GM23338 (cell line): ENCODE measurements around the gene SULT1A1. TPM values are rescaled to one million over a fixed set of nuclear protein-coding genes. Genes with fewer than 3 reads are reported as not detected.
"Not testable (repeated sequence)": the region's sequence is repeated elsewhere in the genome, so short reads cannot be mapped to it uniquely, and the experiment has no call there.

Source experiments
- ATAC-seq: fragments of 200-7000 bp; cut with Tn5 transposase; 3 replicates; pipeline ENCODE4 v1.9.1; 2020
- DNase-seq: peaks from one replicate; pipeline ENCODE4 v3.0.0-alpha.2; 2015; ENCODE audit warnings: low spot score
- H2AFZ ChIP-seq: fragments of 200-600 bp; sonication (generic); 2 replicates; pipeline ENCODE4 v1.8.0; 2016; ENCODE audit warnings: antibody characterized with exemption, mild to moderate bottlenecking, moderate library complexity
- H3F3A ChIP-seq: fragments of 200-600 bp; sonication (generic); replicated peaks from 2 replicates; pipeline ENCODE4 v1.8.0; 2017; ENCODE audit warnings: antibody characterized with exemption, mixed run types, low read depth
- H3K27ac ChIP-seq: fragments of 200-600 bp; sonication (generic); 2 replicates; pipeline ENCODE4 v1.6.1; 2016; ENCODE audit warnings: low read depth
- H3K27me3 ChIP-seq: fragments of 200-600 bp; sonication (generic); 2 replicates; pipeline ENCODE4 v1.8.0; 2016; ENCODE audit warnings: mild to moderate bottlenecking, mixed run types, moderate library complexity; ENCODE audit not compliant: insufficient read depth
- H3K36me3 ChIP-seq: fragments of 200-600 bp; sonication (generic); 2 replicates; pipeline ENCODE4 v1.8.0; 2016; ENCODE audit warnings: mild to moderate bottlenecking; ENCODE audit not compliant: insufficient read depth
- H3K4me1 ChIP-seq: fragments of 200-600 bp; sonication (generic); 2 replicates; pipeline ENCODE4 v1.8.0; 2016; ENCODE audit warnings: mild to moderate bottlenecking, moderate library complexity; ENCODE audit not compliant: insufficient read depth
- H3K4me2 ChIP-seq: fragments of 200-600 bp; sonication (generic); 2 replicates; pipeline ENCODE4 v1.7.1; 2017; ENCODE audit warnings: mixed run types
- H3K4me3 ChIP-seq: fragments of 200-600 bp; sonication (generic); 2 replicates; pipeline ENCODE4 v1.6.1; 2016; ENCODE audit warnings: mixed run types
- H3K79me2 ChIP-seq: fragments of 200-600 bp; sonication (generic); replicated peaks from 2 replicates; pipeline ENCODE4 v1.8.0; 2017; ENCODE audit warnings: mild to moderate bottlenecking; ENCODE audit not compliant: insufficient read depth
- H3K9me2 ChIP-seq: fragments of 200-600 bp; sonication (generic); 2 replicates; pipeline ENCODE4 v1.8.0; 2017; ENCODE audit not compliant: insufficient read depth
- H4K20me1 ChIP-seq: fragments of 200-600 bp; sonication (generic); replicated peaks from 2 replicates; pipeline ENCODE4 v1.8.0; 2017; ENCODE audit warnings: mild to moderate bottlenecking; ENCODE audit not compliant: insufficient read depth
- H3K27ac Mint-ChIP-seq: 2 replicates; pipeline ENCODE4 v1.8.0; 2020; ENCODE audit warnings: inconsistent platforms, mild to moderate bottlenecking, moderate library complexity, mixed read lengths
- H3K27me3 Mint-ChIP-seq: 3 replicates; pipeline ENCODE4 v1.8.0; 2022; ENCODE audit warnings: low read depth, mild to moderate bottlenecking, moderate library complexity, mixed read lengths, inconsistent platforms; ENCODE audit not compliant: insufficient read depth, poor library complexity
- H3K36me3 Mint-ChIP-seq: 3 replicates; pipeline ENCODE4 v1.8.0; 2021; ENCODE audit warnings: low read depth, mild to moderate bottlenecking, inconsistent platforms, moderate library complexity, mixed read lengths
- H3K4me1 Mint-ChIP-seq: 3 replicates; pipeline ENCODE4 v1.8.0; 2020; ENCODE audit warnings: mild to moderate bottlenecking, inconsistent platforms, mixed read lengths
- H3K4me3 Mint-ChIP-seq: 3 replicates; pipeline ENCODE4 v1.8.0; 2021; ENCODE audit warnings: moderate library complexity, mild to moderate bottlenecking, inconsistent platforms, mixed read lengths
- H3K9me3 Mint-ChIP-seq: 3 replicates; pipeline ENCODE4 v1.8.0; 2020; ENCODE audit warnings: moderate library complexity, mild to moderate bottlenecking, inconsistent platforms, mixed read lengths
- CREB1 ChIP-seq: fragments of 250-450 bp; sonication (Bioruptor Pico); IDR thresholded peaks from 2 replicates; pipeline ENCODE4 v1.5.0; 2020; ENCODE audit warnings: low read depth, mild to moderate bottlenecking, moderate library complexity
- JUNB ChIP-seq: IDR thresholded peaks from one replicate; pipeline ENCODE4 v1.6.1; 2016; ENCODE audit warnings: antibody characterized with exemption; ENCODE audit not compliant: unreplicated experiment
- POLR2AphosphoS5 ChIP-seq: IDR thresholded peaks from 2 replicates; pipeline ENCODE4 v1.6.1; 2016; ENCODE audit warnings: antibody characterized with exemption, low read depth
- polyA plus RNA-seq: library from polyadenylated mRNA; unstranded; fragments of >200 nt; fragmentation: Nextera tagmentation; extraction: Ambion mirVana; gene quantifications from 2 replicates; pipeline ENCODE4 v1.2.1, GENCODE V29; 2016
- total RNA-seq: library from RNA; depleted of rRNA; stranded (reverse); fragments of >200 nt; shearing (Covaris generic); gene quantifications from 2 replicates; pipeline ENCODE4 v1.2.3, GENCODE V29; 2014
- TF ChIP-seq, protein P1 (sequence below): IDR thresholded peaks from 2 replicates; pipeline ENCODE4 v1.6.1; 2016; ENCODE audit warnings: antibody characterized with exemption
- TF ChIP-seq, protein P2 (sequence below), 2 experiments: fragments of 200-600 bp in 1 of 2; sonication (generic) in 1 of 2; conservative IDR thresholded peaks; 2 replicates each; pipeline versions ENCODE4 v1.5.1 to v1.6.1; 2016 to 2017; ENCODE audit warnings: antibody characterized with exemption in 2 of 2, low read depth in 2 of 2, mild to moderate bottlenecking in 2 of 2, moderate library complexity in 1 of 2

SULT1A1 gene
- total and polyA plus RNA-seq, 2 experiments from 2014 or later: 1.7 to 2.4 TPM

GRCh38 chr16:28569021-28569420, 40.8 kb downstream of the SULT1A1 start:
- peaks cover 13% of the 10 kb centered on the region for H3K27me3 Mint-ChIP-seq
- Histone ChIP-seq H3K9me2 (0 out of 2 replicates have a peak, but pooled peaks cover 2% of the 10 kb centered on the region), H3K79me2 (no peaks in the 10 kb centered on the region), H3K4me2 (no peak overlapping the region), H3K27me3 (no peaks in the 10 kb centered on the region), H3F3A (no peaks in the 10 kb centered on the region), H2AFZ (no peak overlapping the region), H3K4me1 (no peaks in the 10 kb centered on the region; the same call in 1 of the 2 replicates), H3K4me3 (no peak overlapping the region), H3K27ac (no peak overlapping the region), H4K20me1 (no peaks in the 10 kb centered on the region), H3K36me3 (peaks cover 4% of the 10 kb centered on the region; the same call in 1 of the 2 replicates)
- ATAC-seq (no peak), DNase-seq (no peak)
- TF ChIP-seq, protein P1, sequence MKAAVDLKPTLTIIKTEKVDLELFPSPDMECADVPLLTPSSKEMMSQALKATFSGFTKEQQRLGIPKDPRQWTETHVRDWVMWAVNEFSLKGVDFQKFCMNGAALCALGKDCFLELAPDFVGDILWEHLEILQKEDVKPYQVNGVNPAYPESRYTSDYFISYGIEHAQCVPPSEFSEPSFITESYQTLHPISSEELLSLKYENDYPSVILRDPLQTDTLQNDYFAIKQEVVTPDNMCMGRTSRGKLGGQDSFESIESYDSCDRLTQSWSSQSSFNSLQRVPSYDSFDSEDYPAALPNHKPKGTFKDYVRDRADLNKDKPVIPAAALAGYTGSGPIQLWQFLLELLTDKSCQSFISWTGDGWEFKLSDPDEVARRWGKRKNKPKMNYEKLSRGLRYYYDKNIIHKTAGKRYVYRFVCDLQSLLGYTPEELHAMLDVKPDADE: no peak
- no peak overlapping the region for H3K27ac Mint-ChIP-seq
- peaks cover 24% of the 10 kb centered on the region for H3K9me3 Mint-ChIP-seq
- peaks cover 20% of the 10 kb centered on the region for H3K4me1 Mint-ChIP-seq
- H3K36me3 Mint-ChIP-seq: peaks cover 21% of the 10 kb centered on the region
- H3K4me3 Mint-ChIP-seq: no peak overlapping the region

GRCh38 chr16:28567292-28567691, 42.6 kb downstream of the SULT1A1 start:
- 0 out of 2 replicates have a peak, but pooled peaks cover 2% of the 10 kb centered on the region for H3K9me2 ChIP-seq
- H3K4me2 ChIP-seq: no peak overlapping the region
- H3K36me3 ChIP-seq: peaks cover 4% of the 10 kb centered on the region; the same call in 1 of the 2 replicates
- no peak overlapping the region for H3K4me3 ChIP-seq
- peaks cover 7% of the 10 kb centered on the region for H3K27me3 Mint-ChIP-seq
- no peaks in the 10 kb centered on the region for H4K20me1 ChIP-seq
- ATAC-seq (no peak), DNase-seq (no peak)
- no peak overlapping the region for H3K27ac ChIP-seq
- H3K4me1 Mint-ChIP-seq: peaks cover 3% of the 10 kb centered on the region; the same call in 2 of the 3 replicates
- no peak for TF ChIP-seq POLR2AphosphoS5
- TF ChIP-seq JUNB: no peak
- TF ChIP-seq, protein P2, sequence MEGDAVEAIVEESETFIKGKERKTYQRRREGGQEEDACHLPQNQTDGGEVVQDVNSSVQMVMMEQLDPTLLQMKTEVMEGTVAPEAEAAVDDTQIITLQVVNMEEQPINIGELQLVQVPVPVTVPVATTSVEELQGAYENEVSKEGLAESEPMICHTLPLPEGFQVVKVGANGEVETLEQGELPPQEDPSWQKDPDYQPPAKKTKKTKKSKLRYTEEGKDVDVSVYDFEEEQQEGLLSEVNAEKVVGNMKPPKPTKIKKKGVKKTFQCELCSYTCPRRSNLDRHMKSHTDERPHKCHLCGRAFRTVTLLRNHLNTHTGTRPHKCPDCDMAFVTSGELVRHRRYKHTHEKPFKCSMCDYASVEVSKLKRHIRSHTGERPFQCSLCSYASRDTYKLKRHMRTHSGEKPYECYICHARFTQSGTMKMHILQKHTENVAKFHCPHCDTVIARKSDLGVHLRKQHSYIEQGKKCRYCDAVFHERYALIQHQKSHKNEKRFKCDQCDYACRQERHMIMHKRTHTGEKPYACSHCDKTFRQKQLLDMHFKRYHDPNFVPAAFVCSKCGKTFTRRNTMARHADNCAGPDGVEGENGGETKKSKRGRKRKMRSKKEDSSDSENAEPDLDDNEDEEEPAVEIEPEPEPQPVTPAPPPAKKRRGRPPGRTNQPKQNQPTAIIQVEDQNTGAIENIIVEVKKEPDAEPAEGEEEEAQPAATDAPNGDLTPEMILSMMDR (conservative IDR thresholded peaks at IDR 0.05; ENCODE audit: low read depth in 2 of 2): no peak
- no peak for TF ChIP-seq CREB1 (CRISPR knock-in tag)
- no peaks in the 10 kb centered on the region for H3K4me1 ChIP-seq
- no peak overlapping the region for H2AFZ ChIP-seq
- no peak overlapping the region for H3K27ac Mint-ChIP-seq
- H3K4me3 Mint-ChIP-seq: no peak overlapping the region
- H3K79me2 ChIP-seq: no peaks in the 10 kb centered on the region
- H3K9me3 Mint-ChIP-seq: peaks cover 24% of the 10 kb centered on the region
- peaks cover 21% of the 10 kb centered on the region for H3K36me3 Mint-ChIP-seq
- H3K27me3 ChIP-seq: no peaks in the 10 kb centered on the region
- H3F3A ChIP-seq: no peaks in the 10 kb centered on the region

- H3K4me2 ChIP-seq, ATAC-seq, H3K4me3 ChIP-seq, H3K27ac ChIP-seq, H3K4me1 Mint-ChIP-seq, H2AFZ ChIP-seq, H3F3A ChIP-seq, H3K27me3 Mint-ChIP-seq, H3K4me3 Mint-ChIP-seq, H3K27me3 ChIP-seq, H3K9me2 ChIP-seq, DNase-seq, H4K20me1 ChIP-seq, H3K36me3 ChIP-seq, H3K4me1 ChIP-seq, H3K79me2 ChIP-seq, H3K27ac Mint-ChIP-seq: not testable (repeated sequence)
- Mint-ChIP-seq H3K36me3 (peaks cover 21% of the 10 kb centered on the region), H3K9me3 (peaks cover 24% of the 10 kb centered on the region)
Measured at GRCh38 chr16:28566233-28566925, 43.5 kb downstream of the SULT1A1 start.
